ENCODE measurements around the gene GNPTG.

GRCh38 chr16:1315081-1316032, 36.4 kb upstream of the GNPTG start:
- TF ChIP-seq, protein P1, sequence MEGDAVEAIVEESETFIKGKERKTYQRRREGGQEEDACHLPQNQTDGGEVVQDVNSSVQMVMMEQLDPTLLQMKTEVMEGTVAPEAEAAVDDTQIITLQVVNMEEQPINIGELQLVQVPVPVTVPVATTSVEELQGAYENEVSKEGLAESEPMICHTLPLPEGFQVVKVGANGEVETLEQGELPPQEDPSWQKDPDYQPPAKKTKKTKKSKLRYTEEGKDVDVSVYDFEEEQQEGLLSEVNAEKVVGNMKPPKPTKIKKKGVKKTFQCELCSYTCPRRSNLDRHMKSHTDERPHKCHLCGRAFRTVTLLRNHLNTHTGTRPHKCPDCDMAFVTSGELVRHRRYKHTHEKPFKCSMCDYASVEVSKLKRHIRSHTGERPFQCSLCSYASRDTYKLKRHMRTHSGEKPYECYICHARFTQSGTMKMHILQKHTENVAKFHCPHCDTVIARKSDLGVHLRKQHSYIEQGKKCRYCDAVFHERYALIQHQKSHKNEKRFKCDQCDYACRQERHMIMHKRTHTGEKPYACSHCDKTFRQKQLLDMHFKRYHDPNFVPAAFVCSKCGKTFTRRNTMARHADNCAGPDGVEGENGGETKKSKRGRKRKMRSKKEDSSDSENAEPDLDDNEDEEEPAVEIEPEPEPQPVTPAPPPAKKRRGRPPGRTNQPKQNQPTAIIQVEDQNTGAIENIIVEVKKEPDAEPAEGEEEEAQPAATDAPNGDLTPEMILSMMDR (IDR thresholded peaks at IDR 0.05): no peak
- no peak for TF ChIP-seq POLR2A (IDR thresholded peaks at IDR 0.05)
